OCI-LY7 (cell line): ENCODE measurements around the gene TPO. TPM values are rescaled to one million over a fixed set of nuclear protein-coding genes. Genes with fewer than 3 reads are reported as not detected.

Source experiments
- BruUV-seq: library from RNA; stranded (reverse); fragments of 400-500 nt; replicated peaks from 2 replicates; lab custom pipeline; 2021; lab: Mats Ljungman, UMichigan
- CTCF ChIA-PET: fragments of 300-600 bp; sonication (Branson Sonifier 250); formaldehyde crosslinking; loops from one replicate; lab custom pipeline; 2022; ENCODE audit warnings: antibody characterized with exemption; ENCODE audit not compliant: unreplicated experiment; lab: Charles Lee
- POLR2A ChIA-PET: fragments of 300-600 bp; sonication (Branson Sonifier 250); formaldehyde crosslinking; loops from one replicate; lab custom pipeline; 2022; ENCODE audit warnings: antibody characterized with exemption; lab: Charles Lee
- DNase-seq: peaks from one replicate; pipeline ENCODE4 v3.0.0-alpha.2; 2015; ENCODE audit warnings: low spot score
- H2AFZ ChIP-seq: fragments of 200-600 bp; sonication (generic), shearing (Covaris generic); 2 replicates; pipeline ENCODE4 v1.6.1; 2014; ENCODE audit warnings: mild to moderate bottlenecking, antibody characterized with exemption, low read length, moderate library complexity
- H3K27ac ChIP-seq: fragments of 200-600 bp; sonication (generic); 2 replicates; pipeline ENCODE4 v1.5.1; 2014; ENCODE audit warnings: mixed run types, low read depth, mild to moderate bottlenecking, moderate library complexity, low read length, inconsistent platforms; ENCODE audit not compliant: poor library complexity, severe bottlenecking
- H3K36me3 ChIP-seq: fragments of 200-600 bp; sonication (generic); 2 replicates; pipeline ENCODE4 v1.6.1; 2014; ENCODE audit warnings: mild to moderate bottlenecking, antibody characterized with exemption, low read length, moderate library complexity, mixed read lengths; ENCODE audit not compliant: insufficient read depth
- H3K4me1 ChIP-seq: fragments of 200-600 bp; sonication (generic); 2 replicates; pipeline ENCODE4 v1.5.1; 2014; ENCODE audit warnings: mild to moderate bottlenecking, low read length; ENCODE audit not compliant: insufficient read depth, poor library complexity, severe bottlenecking
- H3K4me2 ChIP-seq: fragments of 200-600 bp; sonication (generic); 2 replicates; pipeline ENCODE4 v1.6.1; 2014; ENCODE audit warnings: mild to moderate bottlenecking, low read length
- H3K4me3 ChIP-seq: fragments of 200-600 bp; sonication (generic); 2 replicates; pipeline ENCODE4 v1.5.1; 2014; ENCODE audit warnings: mild to moderate bottlenecking, low read depth, low read length; ENCODE audit not compliant: poor library complexity, severe bottlenecking
- H3K79me2 ChIP-seq: fragments of 200-600 bp; sonication (generic); 2 replicates; pipeline ENCODE4 v1.6.1; 2016; ENCODE audit warnings: low read depth, mild to moderate bottlenecking, low read length, moderate library complexity, mixed read lengths; ENCODE audit not compliant: insufficient read depth
- H3K9me2 ChIP-seq: fragments of 200-600 bp; sonication (generic); 2 replicates; pipeline ENCODE4 v1.6.1; 2016; ENCODE audit warnings: mild to moderate bottlenecking, low read length, mixed read lengths; ENCODE audit not compliant: insufficient read depth
- H3K9me3 ChIP-seq: fragments of 200-600 bp; sonication (generic); 2 replicates; pipeline ENCODE4 v1.6.1; 2014; ENCODE audit warnings: mild to moderate bottlenecking, mixed run types, low read length, mixed read lengths
- H4K20me1 ChIP-seq: fragments of 200-600 bp; sonication (generic); 2 replicates; pipeline ENCODE4 v1.6.1; 2014; ENCODE audit warnings: mild to moderate bottlenecking, antibody characterized with exemption, low read length, moderate library complexity, mixed read lengths; ENCODE audit not compliant: insufficient read depth
- EZH2phosphoT487 ChIP-seq: fragments of 200-600 bp; sonication (generic); IDR thresholded peaks from 2 replicates; pipeline ENCODE4 v1.6.1; 2018; ENCODE audit warnings: low read depth, borderline replicate concordance, mild to moderate bottlenecking, mixed run types, antibody characterized with exemption, low read length, moderate library complexity, mixed read lengths
- intact Hi-C: fragments of 100-400 bp; cut with micrococcal nuclease; formaldehyde crosslinking; loops from one replicate; pipeline ENCODE4 v1.10.0; 2022; ENCODE audit not compliant: unreplicated experiment
- total RNA-seq, 2 experiments: library from RNA; depleted of rRNA in 1 of 2; stranded (reverse); fragments of >200 nt in 1 of 2; shearing (Covaris generic) in 1 of 2; gene quantifications; 2 replicates each; pipeline ENCODE4 v1.2.3, GENCODE V29; 2014 to 2022
- TF ChIP-seq, protein P1 (sequence below): fragments of 200-600 bp; sonication (generic); conservative IDR thresholded peaks from 2 replicates; pipeline ENCODE4 v1.5.1; 2014; ENCODE audit warnings: mild to moderate bottlenecking, antibody characterized with exemption, low read length, moderate library complexity, mixed read lengths

The TPO gene
- total RNA-seq, 2 experiments from 2014 or later, result not detected

DNA sequence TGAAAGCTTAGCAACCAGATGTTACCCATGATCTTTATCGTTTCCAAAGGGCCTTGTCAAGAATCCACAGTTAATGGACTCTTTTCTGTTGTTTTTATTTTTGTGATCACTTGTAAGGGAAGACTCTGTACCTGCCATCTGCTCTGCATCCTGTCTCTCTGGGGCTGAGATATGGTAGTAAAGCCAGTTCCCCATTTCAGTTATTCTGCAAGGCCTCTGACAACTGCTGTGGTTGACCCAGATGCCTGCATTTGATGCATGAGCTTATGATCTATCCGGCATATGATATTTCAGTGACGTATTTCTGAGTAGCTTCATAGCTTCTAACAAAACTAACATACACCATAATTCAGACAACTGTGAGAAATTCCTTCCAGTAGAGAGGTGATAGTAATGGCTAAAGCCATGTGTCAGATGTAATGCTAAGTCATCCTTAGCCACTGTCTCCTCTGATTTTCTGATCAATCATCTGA is 105.1 kb downstream of the TPO start:
- no peak for TF ChIP-seq EZH2phosphoT487
- TF ChIP-seq, protein P1, sequence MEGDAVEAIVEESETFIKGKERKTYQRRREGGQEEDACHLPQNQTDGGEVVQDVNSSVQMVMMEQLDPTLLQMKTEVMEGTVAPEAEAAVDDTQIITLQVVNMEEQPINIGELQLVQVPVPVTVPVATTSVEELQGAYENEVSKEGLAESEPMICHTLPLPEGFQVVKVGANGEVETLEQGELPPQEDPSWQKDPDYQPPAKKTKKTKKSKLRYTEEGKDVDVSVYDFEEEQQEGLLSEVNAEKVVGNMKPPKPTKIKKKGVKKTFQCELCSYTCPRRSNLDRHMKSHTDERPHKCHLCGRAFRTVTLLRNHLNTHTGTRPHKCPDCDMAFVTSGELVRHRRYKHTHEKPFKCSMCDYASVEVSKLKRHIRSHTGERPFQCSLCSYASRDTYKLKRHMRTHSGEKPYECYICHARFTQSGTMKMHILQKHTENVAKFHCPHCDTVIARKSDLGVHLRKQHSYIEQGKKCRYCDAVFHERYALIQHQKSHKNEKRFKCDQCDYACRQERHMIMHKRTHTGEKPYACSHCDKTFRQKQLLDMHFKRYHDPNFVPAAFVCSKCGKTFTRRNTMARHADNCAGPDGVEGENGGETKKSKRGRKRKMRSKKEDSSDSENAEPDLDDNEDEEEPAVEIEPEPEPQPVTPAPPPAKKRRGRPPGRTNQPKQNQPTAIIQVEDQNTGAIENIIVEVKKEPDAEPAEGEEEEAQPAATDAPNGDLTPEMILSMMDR, result no peak
- peak; percentile 14 for DNase-seq
- no peaks in the 10 kb centered on the region for H4K20me1 ChIP-seq
- no peaks in the 10 kb centered on the region for H3K9me3 ChIP-seq
- H2AFZ ChIP-seq, result no peak overlapping the region
- ChIA-PET CTCF (no interaction called here), POLR2A (no interaction called here)
- H3K27ac ChIP-seq, result no peak overlapping the region
- BruUV-seq, result no TSS peak
- no peak overlapping the region for H3K4me2 ChIP-seq
- no peaks in the 10 kb centered on the region for H3K36me3 ChIP-seq
- H3K4me3 ChIP-seq, result no peak overlapping the region
- no peaks in the 10 kb centered on the region for H3K79me2 ChIP-seq
- intact Hi-C loops, result no loop called here
- no peaks in the 10 kb centered on the region for H3K4me1 ChIP-seq
- H3K9me2 ChIP-seq, result no peaks in the 10 kb centered on the region

- no peak for DNase-seq
- Histone ChIP-seq H3K9me2 (no peaks in the 10 kb centered on the region), H2AFZ (no peak overlapping the region), H3K36me3 (no peaks in the 10 kb centered on the region), H3K79me2 (no peaks in the 10 kb centered on the region), H3K9me3 (no peaks in the 10 kb centered on the region), H3K4me2 (no peak overlapping the region), H3K4me1 (no peaks in the 10 kb centered on the region), H4K20me1 (no peaks in the 10 kb centered on the region), H3K27ac (no peak overlapping the region), H3K4me3 (no peak overlapping the region)
- no TSS peak for BruUV-seq
- ChIA-PET POLR2A (no interaction called here), CTCF (interaction anchor here (0.7 kb wide), 1 partner anchor 87 kb away, joined by 3 read pairs; no protein-coding TSS in a partner anchor)
- intact Hi-C loops, result no loop called here
- TF ChIP-seq EZH2phosphoT487, result no peak
- TF ChIP-seq, protein P1, result no peak
These were observed 105.7 kb downstream of the TPO start for GRCh38 chr2:1518867-1519530.

- ChIA-PET POLR2A (no interaction called here), CTCF (no interaction called here)
- Histone ChIP-seq H3K79me2 (no peaks in the 10 kb centered on the region), H4K20me1 (no peaks in the 10 kb centered on the region), H3K4me1 (no peaks in the 10 kb centered on the region), H2AFZ (no peak overlapping the region), H3K36me3 (no peaks in the 10 kb centered on the region), H3K9me2 (no peaks in the 10 kb centered on the region), H3K9me3 (no peaks in the 10 kb centered on the region), H3K27ac (no peak overlapping the region), H3K4me3 (no peak overlapping the region), H3K4me2 (no peak overlapping the region)
- no TSS peak for BruUV-seq
- no peak for TF ChIP-seq EZH2phosphoT487
- TF ChIP-seq, protein P1, result no peak
- intact Hi-C loops, result no loop called here
- no peak for DNase-seq
These were observed 108.1 kb downstream of the TPO start for GRCh38 chr2:1521191-1521877.
